Measurements from ENCODE around the gene GRID1.

DNA sequence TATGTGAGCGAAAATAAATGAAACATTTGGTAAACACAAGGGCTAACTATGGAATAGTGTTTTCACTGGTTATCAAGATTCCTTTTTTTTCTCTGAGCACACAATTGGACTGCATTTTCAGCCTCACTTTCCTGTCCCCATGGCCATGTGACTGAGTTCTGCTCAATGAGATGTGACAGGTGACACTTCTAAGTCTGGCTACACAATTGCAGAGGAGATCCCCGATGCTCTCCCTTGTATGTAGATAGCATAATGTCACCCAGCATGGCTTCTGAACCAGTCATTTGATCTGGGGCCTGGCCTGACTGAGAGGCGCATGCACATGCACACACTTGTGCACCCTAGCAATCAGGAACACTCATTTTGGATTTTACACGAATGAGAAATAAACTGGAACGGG, 581.8 kb downstream of the GRID1 start:
- no peak for TF ChIP-seq EZH2 (IDR thresholded peaks at IDR 0.05; ENCODE audit: insufficient read depth, poor library complexity, severe bottlenecking)
- TF ChIP-seq EZH2phosphoT487 (IDR thresholded peaks at IDR 0.05; ENCODE audit: insufficient read depth, low read depth), result no peak
